Chondrocyte (in vitro differentiated cells): ENCODE measurements around the gene PCDH17. TPM values are rescaled to one million over a fixed set of nuclear protein-coding genes. Genes with fewer than 3 reads are reported as not detected.

Source experiments
- DNase-seq: peaks from one replicate; pipeline ENCODE4 v3.0.0; 2021; ENCODE audit warnings: mixed read lengths, low spot score
- H3K27ac Mint-ChIP-seq: one replicate; pipeline ENCODE4 v1.8.0; 2021; ENCODE audit warnings: mild to moderate bottlenecking, moderate library complexity, mixed read lengths; ENCODE audit not compliant: unreplicated experiment
- H3K27me3 Mint-ChIP-seq: 2 replicates; pipeline ENCODE4 v1.8.0; 2021; ENCODE audit warnings: low read depth, mixed read lengths
- H3K36me3 Mint-ChIP-seq: 2 replicates; pipeline ENCODE4 v1.8.0; 2021; ENCODE audit warnings: low read depth, mixed read lengths
- H3K4me1 Mint-ChIP-seq: 2 replicates; pipeline ENCODE4 v1.8.0; 2021; ENCODE audit warnings: low read depth, mild to moderate bottlenecking, mixed read lengths
- H3K4me3 Mint-ChIP-seq: one replicate; pipeline ENCODE4 v1.8.0; 2021; ENCODE audit warnings: mild to moderate bottlenecking, moderate library complexity, mixed read lengths; ENCODE audit not compliant: unreplicated experiment
- H3K9me3 Mint-ChIP-seq: 2 replicates; pipeline ENCODE4 v1.8.0; 2021; ENCODE audit warnings: low read depth, mixed read lengths
- CTCF ChIP-seq: fragments of 200-600 bp; sonication (generic); IDR thresholded peaks from 2 replicates; pipeline ENCODE4 v1.5.0; 2021; ENCODE audit warnings: antibody characterized with exemption, mild to moderate bottlenecking, moderate library complexity
- long read RNA-seq: library from polyadenylated mRNA; stranded (forward); transcript quantifications from one replicate; pipeline ENCODE4 v2.0.0, GENCODE V29; 2021
- total RNA-seq: library from RNA; stranded (reverse); gene quantifications from 3 replicates; pipeline ENCODE4 v1.2.1, GENCODE V29; 2021

The PCDH17 gene
- total RNA-seq = 0.32 to 0.36 TPM (median 0.34 TPM) in 3 replicates
- long read RNA-seq, partial matches to known transcripts = 0 of 1 reads
- long read RNA-seq, other reads (novel, unspliced or antisense) = 1 of 1 reads

GRCh38 chr13:57631596-57632275 lies at the start of gene PCDH17:
Gene PCDH17 (plus strand): TSS chr13:57631744. CDS start chr13:57632547, 803 bp downstream.
- Mint-ChIP-seq H3K27me3 (peaks cover 43% of the 10 kb centered on the region), H3K4me3 (peak within 1 kb of the TSS; percentile 94), H3K4me1 (peaks cover 39% of the 10 kb centered on the region), H3K36me3 (peaks cover 2% of the 10 kb centered on the region), H3K27ac (peak within 1 kb of the TSS; percentile 59), H3K9me3 (no peaks in the 10 kb centered on the region)
- TF ChIP-seq CTCF = no peak
- DNase-seq = peak; percentile 55

GRCh38 chr13:57582032-57582431 lies 49.5 kb upstream of the PCDH17 start:
- H3K4me1 Mint-ChIP-seq = no peaks in the 10 kb centered on the region
- H3K9me3 Mint-ChIP-seq = peaks cover 3% of the 10 kb centered on the region
- no peak overlapping the region for H3K4me3 Mint-ChIP-seq
- no peak overlapping the region for H3K27ac Mint-ChIP-seq
- H3K27me3 Mint-ChIP-seq = peaks cover 5% of the 10 kb centered on the region
- peak; percentile 10 for TF ChIP-seq CTCF
- DNase-seq = peak; percentile 66
- H3K36me3 Mint-ChIP-seq = no peaks in the 10 kb centered on the region

GRCh38 chr13:57583529-57583928 lies 48.0 kb upstream of the PCDH17 start:
- DNase-seq = no peak
- peaks cover 3% of the 10 kb centered on the region for H3K27me3 Mint-ChIP-seq

GRCh38 chr13:57588639-57589038 lies 42.9 kb upstream of the PCDH17 start:
- Mint-ChIP-seq H3K9me3 (no peaks in the 10 kb centered on the region), H3K4me3 (no peak overlapping the region), H3K27ac (no peak overlapping the region), H3K27me3 (peaks cover 1% of the 10 kb centered on the region), H3K4me1 (peaks cover 6% of the 10 kb centered on the region), H3K36me3 (no peaks in the 10 kb centered on the region)
- DNase-seq = no peak
- no peak for TF ChIP-seq CTCF

More at GRCh38 chr13:57583529-57583928, 48.0 kb upstream of the PCDH17 start:
- Mint-ChIP-seq H3K36me3 (no peaks in the 10 kb centered on the region), H3K27ac (no peak overlapping the region), H3K9me3 (no peaks in the 10 kb centered on the region), H3K4me1 (peaks cover 6% of the 10 kb centered on the region), H3K4me3 (no peak overlapping the region)
- no peak for TF ChIP-seq CTCF

- no peak for DNase-seq
- no peaks in the 10 kb centered on the region for H3K9me3 Mint-ChIP-seq
- no peak for TF ChIP-seq CTCF
- no peak overlapping the region for H3K4me3 Mint-ChIP-seq
- H3K27ac Mint-ChIP-seq = no peak overlapping the region
- H3K27me3 Mint-ChIP-seq = peaks cover 2% of the 10 kb centered on the region
- no peaks in the 10 kb centered on the region for H3K4me1 Mint-ChIP-seq
- no peaks in the 10 kb centered on the region for H3K36me3 Mint-ChIP-seq
Observed at GRCh38 chr13:57595775-57596174, 35.8 kb upstream of the PCDH17 start.
